Measurements from ENCODE around the gene SPACA4. TPM values are rescaled to one million over a fixed set of nuclear protein-coding genes. Genes with fewer than 3 reads are reported as not detected.

The SPACA4 gene
- total and polyA plus RNA-seq, 9 of the 15 experiments (the other 6 are each of a cell fraction or from before 2014, with no cell fraction given): not detected

- in situ Hi-C loops (cut with MboI): loop anchor here (25.0 kb wide), 1 partner anchor 1517 kb away; no protein-coding TSS in a partner anchor
- Histone ChIP-seq H3K27ac (ENCODE audit: extremely low read depth, low read depth, low read length) (no peak overlapping the region), H4K20me1 (replicated peaks; ENCODE audit: control insufficient read depth, insufficient read depth, low read length) (0 out of 2 replicates have a peak, but pooled peaks cover 2% of the 10 kb centered on the region), H3K9me1 (ENCODE audit: control insufficient read depth, insufficient read depth, low read length) (peaks cover 2% of the 10 kb centered on the region), H3K4me3 (no peak overlapping the region), H3K36me3 (ENCODE audit: control insufficient read depth, insufficient read depth, low read length) (no peaks in the 10 kb centered on the region), H3K27me3 (ENCODE audit: control insufficient read depth in 2 of 2, insufficient read depth in 2 of 2, low read length in 2 of 2) (peaks cover 0 to 7% of the 10 kb centered on the region in 2 experiments; a peak in 2 of 5 replicates), H3K4me1 (replicated peaks in 1 of 2; ENCODE audit: control insufficient read depth in 2 of 2, insufficient read depth in 2 of 2, low read length in 2 of 2) (peaks cover 0 to 30% of the 10 kb centered on the region in 2 experiments; a peak in 2 of 5 replicates), H3K79me2 (ENCODE audit: control insufficient read depth, insufficient read depth, low read length) (no peaks in the 10 kb centered on the region), H3K9me3 (replicated peaks; ENCODE audit: control insufficient read depth, insufficient read depth, low read depth, low read length) (no peaks in the 10 kb centered on the region), H3K4me2 (ENCODE audit: insufficient read depth, low read length) (no peak overlapping the region), H3K9ac (ENCODE audit: insufficient read depth in 1 of 2, low read depth in 2 of 2, low read length in 2 of 2) (no peak overlapping the region), H2AFZ (ENCODE audit: low read depth, low read length) (no peak overlapping the region)
- ATAC-seq (no peak), FAIRE-seq (no peak), DNase-seq (ENCODE audit: extremely low read depth in 1 of 4, low spot score in 3 of 4) (no peak)
- TF ChIP-seq BCOR (IDR thresholded peaks at IDR 0.05) (peak; percentile 62), RBM25 (IDR thresholded peaks at IDR 0.05; ENCODE audit: low read depth, low read length, severe bottlenecking) (peak; percentile 72), ZBTB34 (CRISPR knock-in tag; IDR thresholded peaks at IDR 0.05) (no peak), HNRNPUL1 (IDR thresholded peaks at IDR 0.05; ENCODE audit: low read length) (no peak), SMARCA5 (IDR thresholded peaks at IDR 0.05) (peak; percentile 72; the same call in 1 of the 2 replicates), SAP30 (IDR thresholded peaks at IDR 0.05; ENCODE audit: borderline replicate concordance, insufficient read depth, low read depth, low read length, poor library complexity, severe bottlenecking) (no peak), ZNF551 (CRISPR knock-in tag; IDR thresholded peaks at IDR 0.05) (no peak), ZFP36 (IDR thresholded peaks at IDR 0.05; ENCODE audit: low read depth, low read length, partially characterized antibody) (peak; percentile 62)
- ChIA-PET POLR2A (interaction anchor here (0.5 to 2.6 kb wide), 3 partner anchors 10 to 22 kb away, joined by 3 to 9 read pairs (median 8); no protein-coding TSS in a partner anchor), CTCF (ENCODE audit: low intra/inter-chr PET ratio) (no interaction called here)
- WGBS (ENCODE audit: insufficient coverage, low coverage, missing lambda C conversion rate): 36% methylated on average over 4 of the region's 9 CpGs
- BruUV-seq (replicated peaks): no TSS peak
- intact Hi-C loops (cut with micrococcal nuclease): no loop called here
These were observed 11.4 kb upstream of the SPACA4 start for GRCh38 chr19:48595171-48595570.
